ENCODE results near the gene MTMR6. TPM values are rescaled to one million over a fixed set of nuclear protein-coding genes. Genes with fewer than 3 reads are reported as not detected.

MTMR6 gene
- polyA plus RNA-seq, 1 of the 3 experiments (the other 2 are of a cell fraction), result 4.8 TPM

- DNase-seq, result no peak
- H3K79me2 ChIP-seq (ENCODE audit: insufficient read depth), result no peaks in the 10 kb centered on the region
- H3K9ac ChIP-seq, result no peak overlapping the region
- H4K20me1 ChIP-seq (ENCODE audit: insufficient read depth), result no peaks in the 10 kb centered on the region
- H3K4me2 ChIP-seq, result no peak overlapping the region
- TF ChIP-seq CHD2 (IDR thresholded peaks at IDR 0.05; ENCODE audit: low read length, partially characterized antibody) (no peak), PBX3 (IDR thresholded peaks at IDR 0.05) (0 out of 2 replicates have a peak, but pooled peaks have one; percentile 7)
- no peaks in the 10 kb centered on the region for H3K4me1 ChIP-seq (ENCODE audit: control insufficient read depth in 1 of 2, insufficient read depth in 2 of 2, low read depth in 1 of 2, low read length in 1 of 2)
- no peaks in the 10 kb centered on the region for H3K36me3 ChIP-seq (replicated peaks in 1 of 2; ENCODE audit: control insufficient read depth in 1 of 2, insufficient read depth in 2 of 2, low read length in 1 of 2)
- no peaks in the 10 kb centered on the region for H3K9me3 ChIP-seq
- ChIA-PET CTCF (interaction anchor here (1.2 to 1.7 kb wide), 2 partner anchors 14 to 16 kb away, joined by 3 to 5 read pairs; no protein-coding TSS in a partner anchor), POLR2A (no interaction called here)
- no peak overlapping the region for H3K4me3 ChIP-seq (ENCODE audit: low read depth in 2 of 2, low read length in 1 of 2)
- 42% methylated on average over 10 of the region's 12 CpGs for WGBS (ENCODE audit: low lambda C conversion rate)
- H2AFZ ChIP-seq (ENCODE audit: low read depth), result no peak overlapping the region
- H3K27me3 ChIP-seq (ENCODE audit: insufficient read depth), result peaks cover 23% of the 10 kb centered on the region; the same call in 1 of the 2 replicates
- no peaks in the 10 kb centered on the region for H3K9me2 ChIP-seq
- H3F3A ChIP-seq (replicated peaks; ENCODE audit: insufficient read depth), result no peaks in the 10 kb centered on the region
- no peak overlapping the region for H3K27ac ChIP-seq (ENCODE audit: low read depth in 2 of 2, low read length in 1 of 2)
Observed at GRCh38 chr13:25217023-25217885, 70.0 kb downstream of the MTMR6 start.

GRCh38 chr13:25215253-25215575, 72.1 kb downstream of the MTMR6 start:
- CTCF ChIA-PET, result no interaction called here
- H2AFZ ChIP-seq (ENCODE audit: low read depth), result no peak overlapping the region
- no peaks in the 10 kb centered on the region for H4K20me1 ChIP-seq (ENCODE audit: insufficient read depth)
- H3K4me3 ChIP-seq (ENCODE audit: low read depth in 2 of 2, low read length in 1 of 2), result no peak overlapping the region
- H3K27ac ChIP-seq (ENCODE audit: low read depth in 2 of 2, low read length in 1 of 2), result no peak overlapping the region
- H3F3A ChIP-seq (replicated peaks; ENCODE audit: insufficient read depth), result no peaks in the 10 kb centered on the region
- H3K9ac ChIP-seq, result no peak overlapping the region
- no peak overlapping the region for H3K4me2 ChIP-seq
- no peaks in the 10 kb centered on the region for H3K4me1 ChIP-seq (ENCODE audit: control insufficient read depth in 1 of 2, insufficient read depth in 2 of 2, low read depth in 1 of 2, low read length in 1 of 2)
- H3K27me3 ChIP-seq (ENCODE audit: insufficient read depth), result peaks cover 15% of the 10 kb centered on the region; the same call in 1 of the 2 replicates
- POLR2A ChIA-PET, result no interaction called here
- no peaks in the 10 kb centered on the region for H3K9me3 ChIP-seq
- WGBS (ENCODE audit: low lambda C conversion rate), result 14% methylated on average over 3 of the region's 3 CpGs
- TF ChIP-seq JUND (IDR thresholded peaks at IDR 0.05) (no peak), USF2 (IDR thresholded peaks at IDR 0.05; ENCODE audit: borderline replicate concordance, low read depth, low read length) (no peak), RAD21 (IDR thresholded peaks at IDR 0.05; ENCODE audit: low read length) (no peak), SIN3A (IDR thresholded peaks at IDR 0.05; ENCODE audit: borderline replicate concordance, low read depth, low read length) (no peak), RFX5 (IDR thresholded peaks at IDR 0.05; ENCODE audit: low read length) (no peak), FOSL2 (IDR thresholded peaks at IDR 0.05; ENCODE audit: borderline replicate concordance, low read depth) (no peak), NRF1 (IDR thresholded peaks at IDR 0.05; ENCODE audit: low read depth, low read length) (no peak), NFIC (IDR thresholded peaks at IDR 0.05; ENCODE audit: borderline replicate concordance) (no peak), TAF1 (IDR thresholded peaks at IDR 0.05; ENCODE audit: borderline replicate concordance, low read depth, low read length) (no peak), GABPA (IDR thresholded peaks at IDR 0.05; ENCODE audit: low read depth) (no peak)
- H3K79me2 ChIP-seq (ENCODE audit: insufficient read depth), result no peaks in the 10 kb centered on the region
- no peaks in the 10 kb centered on the region for H3K36me3 ChIP-seq (replicated peaks in 1 of 2; ENCODE audit: control insufficient read depth in 1 of 2, insufficient read depth in 2 of 2, low read length in 1 of 2)
- no peak for DNase-seq
- H3K9me2 ChIP-seq, result no peaks in the 10 kb centered on the region

Data from SK-N-SH (cell line).